CD14-positive monocyte (primary cell): Measurements from ENCODE around the gene GGA3. TPM values are rescaled to one million over a fixed set of nuclear protein-coding genes. Genes with fewer than 3 reads are reported as not detected.
"Not testable (repeated sequence)": the region's sequence is repeated elsewhere in the genome, so short reads cannot be mapped to it uniquely, and the experiment has no call there.

ENCODE experiments used
- DNase-seq, 3 donors: peaks; one replicate each; pipeline ENCODE4 v3.0.0-alpha.2; 2011 to 2022
- H2AFZ ChIP-seq: 2 replicates; pipeline ENCODE4 v1.6.0; 2012; ENCODE audit warnings: mild to moderate bottlenecking, low read depth, low read length, inconsistent platforms; ENCODE audit not compliant: insufficient read depth, poor library complexity, severe bottlenecking
- H3K27ac ChIP-seq, 2 donors: 1 replicate in 1 of 2; 2 replicates in 1 of 2; pipeline ENCODE4 v1.5.1; 2012 to 2013; ENCODE audit warnings: low read length in 2 of 2, control low read depth in 1 of 2, inconsistent platforms in 1 of 2, low read depth in 1 of 2, mild to moderate bottlenecking in 1 of 2
- H3K27me3 ChIP-seq, 2 donors: one replicate each; pipeline versions ENCODE4 v1.6.0 to v1.6.1; 2011 to 2013; ENCODE audit warnings: low read length in 2 of 2; ENCODE audit not compliant: control insufficient read depth in 2 of 2, insufficient read depth in 2 of 2
- H3K36me3 ChIP-seq, 2 donors: replicated peaks in 1 of 2; 1 replicate in 1 of 2; 2 replicates in 1 of 2; pipeline versions ENCODE4 v1.5.1 to v1.6.1; 2012 to 2013; ENCODE audit warnings: low read length in 2 of 2, control low read depth in 1 of 2, inconsistent platforms in 1 of 2, mild to moderate bottlenecking in 1 of 2; ENCODE audit not compliant: insufficient read depth in 2 of 2, control insufficient read depth in 1 of 2
- H3K4me1 ChIP-seq, 2 donors: 1 replicate in 1 of 2; 2 replicates in 1 of 2; pipeline versions ENCODE4 v1.5.1 to v1.6.1; 2012 to 2013; ENCODE audit warnings: low read length in 2 of 2, control low read depth in 1 of 2, inconsistent platforms in 1 of 2, mild to moderate bottlenecking in 1 of 2, moderate library complexity in 1 of 2; ENCODE audit not compliant: insufficient read depth in 2 of 2, control insufficient read depth in 1 of 2
- H3K4me2 ChIP-seq: replicated peaks from 2 replicates; pipeline ENCODE3; 2012; ENCODE audit warnings: low read length, moderate library complexity, mild to moderate bottlenecking; ENCODE audit not compliant: poor library complexity, severe bottlenecking; ENCODE audit errors: extremely low read depth
- H3K4me3 ChIP-seq, 3 experiments: fragments of 200-600 bp in 1 of 3; sonication (generic) in 1 of 3; replicated peaks in 1 of 3; 1 replicate in 2 of 3; 2 replicates in 1 of 3; pipeline ENCODE4 v1.5.1; 2011 to 2013; ENCODE audit warnings: low read length in 3 of 3, mild to moderate bottlenecking in 3 of 3, control low read depth in 2 of 3, low read depth in 2 of 3, inconsistent platforms in 1 of 3, moderate library complexity in 1 of 3
- H3K79me2 ChIP-seq: 2 replicates; pipeline ENCODE4 v1.6.0; 2012; ENCODE audit warnings: mild to moderate bottlenecking, control low read depth, inconsistent platforms, low read length, moderate library complexity; ENCODE audit not compliant: insufficient read depth
- H3K9ac ChIP-seq: 2 replicates; pipeline ENCODE4 v1.6.0; 2017; ENCODE audit warnings: low read length, mild to moderate bottlenecking; ENCODE audit not compliant: insufficient read depth, poor library complexity, severe bottlenecking
- H3K9me3 ChIP-seq, 2 donors: replicated peaks in 1 of 2; 1 replicate in 1 of 2; 2 replicates in 1 of 2; pipeline versions ENCODE4 v1.5.1 to v1.6.1; 2012 to 2013; ENCODE audit warnings: low read length in 2 of 2, control low read depth in 1 of 2; ENCODE audit not compliant: control insufficient read depth in 1 of 2, insufficient read depth in 1 of 2
- H4K20me1 ChIP-seq: 2 replicates; pipeline ENCODE4 v1.6.0; 2012; ENCODE audit warnings: mild to moderate bottlenecking, low read length, control low read depth, moderate library complexity; ENCODE audit not compliant: insufficient read depth
- H3K27ac Mint-ChIP-seq, 7 donors: one replicate each; pipeline ENCODE4 v1.8.0; 2020; ENCODE audit warnings: mild to moderate bottlenecking in 7 of 7, mixed read lengths in 7 of 7, moderate library complexity in 6 of 7, inconsistent platforms in 2 of 7
- H3K27me3 Mint-ChIP-seq, 3 donors: one replicate each; pipeline ENCODE4 v1.8.0; 2021 to 2022; ENCODE audit warnings: low read depth in 3 of 3, mild to moderate bottlenecking in 3 of 3, mixed read lengths in 3 of 3, moderate library complexity in 3 of 3, inconsistent platforms in 1 of 3
- H3K36me3 Mint-ChIP-seq, 2 donors: one replicate each; pipeline ENCODE4 v1.8.0; 2020; ENCODE audit warnings: mixed read lengths in 2 of 2, inconsistent platforms in 1 of 2, mild to moderate bottlenecking in 1 of 2
- H3K4me1 Mint-ChIP-seq: one replicate; pipeline ENCODE4 v1.8.0; 2020; ENCODE audit warnings: mild to moderate bottlenecking, mixed read lengths
- H3K4me3 Mint-ChIP-seq, 2 donors: one replicate each; pipeline ENCODE4 v1.8.0; 2020; ENCODE audit warnings: mild to moderate bottlenecking in 2 of 2, mixed read lengths in 2 of 2, moderate library complexity in 1 of 2
- H3K9me3 Mint-ChIP-seq, 7 donors: one replicate each; pipeline ENCODE4 v1.8.0; 2020 to 2022; ENCODE audit warnings: mixed read lengths in 7 of 7, mild to moderate bottlenecking in 6 of 7, moderate library complexity in 6 of 7, inconsistent platforms in 2 of 7
- WGBS: methylation state at CpG from one replicate; pipeline ENCODE4 v1.1.5; 2013; ENCODE audit warnings: missing lambda C conversion rate; ENCODE audit not compliant: insufficient coverage; 5-methylcytosine and 5-hydroxymethylcytosine counted together
- intact Hi-C, 2 donors: fragments of 100-400 bp; cut with micrococcal nuclease; formaldehyde crosslinking; loops; one replicate each; pipeline versions ENCODE4 v1.15.0 to v1.15.1; 2023
- polyA plus RNA-seq, 3 donors: library from polyadenylated mRNA; depleted of rRNA in 1 of 3; unstranded in 2 of 3; stranded (reverse) in 1 of 3; fragments of 300-500 nt in 2 of 3; fragments of >200 nt in 1 of 3; fragmentation: Illumina TruSeq in 2 of 3; gene quantifications; 1 replicate in 2 of 3; 2 replicates in 1 of 3; pipeline ENCODE4 v1.2.3, GENCODE V29; 2012 to 2021
- TF ChIP-seq, protein P1 (sequence below): fragments of 200-600 bp; IDR thresholded peaks from one replicate; pipeline ENCODE4 v1.8.0; 2022; ENCODE audit warnings: antibody characterized with exemption, mild to moderate bottlenecking

The GGA3 gene
- polyA plus RNA-seq, 3 donors: 4.3 to 162 (median 15.7) TPM

DNA sequence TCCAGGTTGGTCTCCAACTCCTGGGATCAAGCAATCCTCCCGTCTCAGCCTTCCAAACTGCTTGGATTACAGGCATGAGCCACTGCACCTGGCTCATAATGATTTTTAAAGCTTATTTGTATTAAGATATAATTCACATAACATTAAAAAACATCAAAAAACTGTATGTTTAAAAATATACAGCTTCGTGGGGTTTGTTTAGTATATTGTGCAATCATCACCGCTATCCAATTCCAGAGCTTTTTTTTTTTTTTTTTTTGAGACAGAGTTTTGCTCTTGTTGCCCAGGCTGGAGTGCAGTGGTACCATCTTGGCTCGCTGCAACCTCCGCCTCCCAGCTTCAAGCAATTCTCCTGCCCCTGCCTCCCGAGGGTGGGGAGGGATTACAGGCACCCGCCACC, 38.9 kb upstream of the GGA3 start:
- Histone ChIP-seq H3K36me3 (no peaks in the 10 kb centered on the region), H3K27me3 (no peaks in the 10 kb centered on the region), H2AFZ (no peak overlapping the region), H3K79me2 (peaks cover 31% of the 10 kb centered on the region), H3K4me1 (peaks cover 71 to 77% of the 10 kb centered on the region in 2 donors), H3K4me3 (no peak overlapping the region), H3K4me2 (no peak overlapping the region), H3K9me3 (no peaks in the 10 kb centered on the region), H4K20me1 (no peaks in the 10 kb centered on the region), H3K27ac (peak overlapping the region in 1 of 2 donors; percentile 98), H3K9ac (peak overlapping the region; percentile 78)
- peak overlapping the region; percentile 90 to 100 (median 96) for H3K27ac Mint-ChIP-seq
- WGBS: no CpG with 5 or more reads among the region's 7 CpGs
- intact Hi-C loops: no loop called here
- H3K4me1 Mint-ChIP-seq: peaks cover 55% of the 10 kb centered on the region
- H3K9me3 Mint-ChIP-seq: no peaks in the 10 kb centered on the region
- H3K4me3 Mint-ChIP-seq: no peak overlapping the region
- TF ChIP-seq, protein P1, sequence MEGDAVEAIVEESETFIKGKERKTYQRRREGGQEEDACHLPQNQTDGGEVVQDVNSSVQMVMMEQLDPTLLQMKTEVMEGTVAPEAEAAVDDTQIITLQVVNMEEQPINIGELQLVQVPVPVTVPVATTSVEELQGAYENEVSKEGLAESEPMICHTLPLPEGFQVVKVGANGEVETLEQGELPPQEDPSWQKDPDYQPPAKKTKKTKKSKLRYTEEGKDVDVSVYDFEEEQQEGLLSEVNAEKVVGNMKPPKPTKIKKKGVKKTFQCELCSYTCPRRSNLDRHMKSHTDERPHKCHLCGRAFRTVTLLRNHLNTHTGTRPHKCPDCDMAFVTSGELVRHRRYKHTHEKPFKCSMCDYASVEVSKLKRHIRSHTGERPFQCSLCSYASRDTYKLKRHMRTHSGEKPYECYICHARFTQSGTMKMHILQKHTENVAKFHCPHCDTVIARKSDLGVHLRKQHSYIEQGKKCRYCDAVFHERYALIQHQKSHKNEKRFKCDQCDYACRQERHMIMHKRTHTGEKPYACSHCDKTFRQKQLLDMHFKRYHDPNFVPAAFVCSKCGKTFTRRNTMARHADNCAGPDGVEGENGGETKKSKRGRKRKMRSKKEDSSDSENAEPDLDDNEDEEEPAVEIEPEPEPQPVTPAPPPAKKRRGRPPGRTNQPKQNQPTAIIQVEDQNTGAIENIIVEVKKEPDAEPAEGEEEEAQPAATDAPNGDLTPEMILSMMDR: no peak
- H3K36me3 Mint-ChIP-seq: peaks cover 8 to 11% of the 10 kb centered on the region in 2 donors
- H3K27me3 Mint-ChIP-seq: no peaks in the 10 kb centered on the region
- no peak for DNase-seq

GRCh38 chr17:75295201-75296158, 34.1 kb upstream of the GGA3 start:
- peaks cover 64% of the 10 kb centered on the region for H3K4me1 Mint-ChIP-seq
- Histone ChIP-seq H3K4me3 (peak overlapping the region in 1 of 3 experiments; percentile 10), H3K9ac (peak overlapping the region; percentile 79)

DNA sequence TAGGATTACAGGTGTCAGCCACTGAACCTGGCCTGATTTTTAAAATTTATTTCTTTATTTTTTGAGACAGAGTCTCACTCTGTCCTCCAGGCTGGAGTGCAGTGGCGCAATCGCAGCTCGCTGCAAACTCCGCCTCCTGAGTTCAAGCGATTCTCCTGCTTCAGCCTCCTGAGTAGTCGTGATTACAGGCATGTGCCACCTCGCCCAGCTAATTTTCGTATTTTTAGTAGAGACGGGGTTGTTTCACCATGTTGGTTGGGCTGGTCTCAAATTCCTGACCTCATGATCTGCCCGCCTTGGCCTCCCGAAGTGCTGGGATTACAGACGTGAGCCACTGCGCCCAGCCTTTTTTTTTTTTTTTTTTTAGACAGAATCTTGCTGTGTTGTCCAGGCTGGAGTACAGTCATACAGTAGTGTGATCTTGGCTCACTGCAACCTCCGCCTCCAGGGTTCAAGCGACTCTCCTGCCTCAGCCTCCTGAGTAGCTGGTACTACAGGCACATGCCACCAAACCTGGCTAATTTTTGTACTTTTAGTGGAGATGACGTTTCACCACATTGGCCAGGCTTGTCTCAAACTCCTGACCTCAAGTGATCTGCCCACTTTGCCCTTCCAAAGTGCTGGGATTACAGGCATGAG, 31.5 kb upstream of the GGA3 start:
- not testable (repeated sequence) for H3K36me3 ChIP-seq, H3K9me3 ChIP-seq, H2AFZ ChIP-seq, H3K36me3 Mint-ChIP-seq, H3K4me3 Mint-ChIP-seq, H3K4me2 ChIP-seq, H3K9me3 Mint-ChIP-seq, H3K27me3 Mint-ChIP-seq, H4K20me1 ChIP-seq, H3K27me3 ChIP-seq
- Histone ChIP-seq H3K4me1 (peaks cover 80 to 83% of the 10 kb centered on the region in 2 donors), H3K9ac (peak overlapping the region; percentile 56), H3K27ac (peak overlapping the region; percentile 87 to 98), H3K4me3 (peak overlapping the region in 1 of 3 experiments; percentile 17), H3K79me2 (peaks cover 42% of the 10 kb centered on the region)
- WGBS: 33% methylated on average over 3 of the region's 16 CpGs
- DNase-seq: peak; percentile 70 to 75 (median 71)
- Mint-ChIP-seq H3K4me1 (peaks cover 64% of the 10 kb centered on the region), H3K27ac (peak overlapping the region; percentile 90 to 100 (median 94))
- intact Hi-C loops: loop anchor here in 1 of 2 donors (5.0 kb wide), 1 partner anchor 34 kb away; no protein-coding TSS in a partner anchor

More at GRCh38 chr17:75295201-75296158, 34.1 kb upstream of the GGA3 start:
- Mint-ChIP-seq H3K4me3 (peak overlapping the region; percentile 62 to 76), H3K9me3 (peaks cover 0 to 1% (median 0%) of the 10 kb centered on the region in 7 donors), H3K36me3 (peaks cover 1 to 3% of the 10 kb centered on the region in 2 donors), H3K27me3 (no peaks in the 10 kb centered on the region), H3K27ac (peak overlapping the region; percentile 97 to 100 (median 100))
- intact Hi-C loops: loop anchor here in 1 of 2 donors (2.0 kb wide), 1 partner anchor 17 kb away; no protein-coding TSS in a partner anchor
- Histone ChIP-seq H3K36me3 (no peaks in the 10 kb centered on the region), H3K9me3 (no peaks in the 10 kb centered on the region), H3K4me2 (peak overlapping the region; percentile 37), H3K4me1 (peaks cover 85 to 89% of the 10 kb centered on the region in 2 donors), H4K20me1 (no peaks in the 10 kb centered on the region), H3K27me3 (no peaks in the 10 kb centered on the region), H3K27ac (peak overlapping the region; percentile 87 to 98), H2AFZ (no peak overlapping the region), H3K79me2 (peaks cover 41% of the 10 kb centered on the region)
- 0% methylated on average over 4 of the region's 8 CpGs for WGBS
- peak; percentile 85 to 92 (median 90) for DNase-seq
- TF ChIP-seq, protein P1: peak; percentile 16
